Psoas muscle (tissue), 8 donors: ENCODE data around the gene GNPAT. TPM values are rescaled to one million over a fixed set of nuclear protein-coding genes. Genes with fewer than 3 reads are reported as not detected.

Experiments
- ATAC-seq, 4 donors: fragments of 200-7000 bp; cut with Tn5 transposase; one replicate each; pipeline ENCODE4 v1.9.1; 2020; ENCODE audit warnings: moderate library complexity in 3 of 4, mild to moderate bottlenecking in 2 of 4
- DNase-seq, 2 donors: peaks; one replicate each; pipeline ENCODE4 v3.0.0-alpha.2; 2020
- H3K27ac ChIP-seq: fragments of 200-600 bp; one replicate; pipeline ENCODE4 v1.8.0; 2022
- H3K27me3 ChIP-seq, 3 donors: fragments of 200-600 bp in 1 of 3; one replicate each; pipeline versions ENCODE4 v1.6.1 to v1.8.0; 2013 to 2022; ENCODE audit warnings: low read length in 2 of 3, mild to moderate bottlenecking in 2 of 3, moderate library complexity in 1 of 3; ENCODE audit not compliant: insufficient read depth in 3 of 3
- H3K36me3 ChIP-seq, 2 donors: fragments of 200-600 bp in 1 of 2; one replicate each; pipeline versions ENCODE4 v1.6.1 to v1.8.0; 2013 to 2022; ENCODE audit warnings: low read depth in 1 of 2, mild to moderate bottlenecking in 1 of 2, moderate library complexity in 1 of 2; ENCODE audit not compliant: insufficient read depth in 1 of 2
- H3K4me1 ChIP-seq: fragments of 200-600 bp; one replicate; pipeline ENCODE4 v1.8.0; 2022
- H3K4me3 ChIP-seq: fragments of 200-600 bp; one replicate; pipeline ENCODE4 v1.8.0; 2022; ENCODE audit warnings: mild to moderate bottlenecking
- H3K9me3 ChIP-seq: fragments of 200-600 bp; one replicate; pipeline ENCODE4 v1.8.0; 2022
- CTCF ChIP-seq: fragments of 200-600 bp; IDR thresholded peaks from one replicate; pipeline ENCODE4 v1.8.0; 2022; ENCODE audit warnings: antibody characterized with exemption
- WGBS, 3 donors: extraction: QIAGEN DNeasy Blood & Tissue Kit; methylation state at CpG; one replicate each; pipeline versions ENCODE4 v1.1.6 to v1.1.7; 2013; 5-methylcytosine and 5-hydroxymethylcytosine counted together
- intact Hi-C, 2 donors: fragments of 100-400 bp; cut with DNase I; formaldehyde crosslinking; loops; one replicate each; pipeline versions ENCODE4 v1.11.0 to v1.14.2; 2022
- polyA plus RNA-seq, 3 donors: library from polyadenylated mRNA; stranded (reverse); fragments of 200-250 nt; gene quantifications; one replicate each; pipeline ENCODE4 v1.2.3, GENCODE V29; 2013
- total RNA-seq, 4 donors: library from RNA; stranded (reverse); fragmentation: NEBNext Ultra II Directional in 2 of 4; extraction: Animal tissue kit (Norgen Biotek cat#: 25700) in 2 of 4; gene quantifications; one replicate each; pipeline versions ENCODE4 v1.2.1 to v1.2.4, GENCODE V29; 2021 to 2023
- donor health status: healthy with polysubstance abuse.
- donor health status: DM: no; HTN: no; CAD: no; lungs with moderate emphysema.
- donor health status: Bipolar disorder and iron deficiency.
- donor health status: healthy.
- donor health status: DM: yes; HTN: yes; CAD: no.
- donor health status: DM: no; HTN: no; CAD: no.
- donor health status: DM: no; HTN: no; CAD: no.
- donor health status: DM: yes; HTN: yes; CAD: no.

The GNPAT gene
- total and polyA plus RNA-seq, 7 donors: 45.5 to 112 (median 70.9) TPM

- H3K4me1 ChIP-seq: peaks cover 36% of the 10 kb centered on the region
- peak overlapping the region; percentile 91 for H3K27ac ChIP-seq
- 27 to 43% (median 36%) methylated on average over 5 of the region's 5 CpGs for WGBS, 3 donors
- H3K9me3 ChIP-seq: no peaks in the 10 kb centered on the region
- peak overlapping the region; percentile 88 for H3K4me3 ChIP-seq
- H3K27me3 ChIP-seq: no peaks in the 10 kb centered on the region
- TF ChIP-seq CTCF: no peak
- intact Hi-C loops: loop anchor here (5.0 kb wide), 1 partner anchor 95 kb away; the partner anchor contains the start of genes EXOC8 (in 2 of the 2) and SPRTN (in 2 of the 2)
- peaks cover 0 to 17% of the 10 kb centered on the region in 2 donors for H3K36me3 ChIP-seq
- ATAC-seq (no peak), DNase-seq (no peak)
Measured at GRCh38 chr1:231242516-231243198, 1.6 kb downstream of the GNPAT start.

- no peaks in the 10 kb centered on the region for H3K9me3 ChIP-seq
- H3K27ac ChIP-seq: no peak overlapping the region
- ATAC-seq: no peak
- no peak for TF ChIP-seq CTCF
- H3K4me3 ChIP-seq: no peak overlapping the region
- H3K36me3 ChIP-seq: peaks cover 0 to 26% of the 10 kb centered on the region in 2 donors
- WGBS, 3 donors: 97 to 100% (median 99%) methylated on average over 1 of the region's 1 CpG
- H3K4me1 ChIP-seq: peaks cover 11% of the 10 kb centered on the region
- intact Hi-C loops: no loop called here
- H3K27me3 ChIP-seq: no peaks in the 10 kb centered on the region
- no peak for DNase-seq
Measured at GRCh38 chr1:231248778-231249177, 7.8 kb downstream of the GNPAT start.

- ATAC-seq: no peak
- no peak overlapping the region for H3K4me3 ChIP-seq
- 90 to 93% (median 92%) methylated on average over 3 of the region's 3 CpGs for WGBS, 3 donors
- intact Hi-C loops: no loop called here
- no peaks in the 10 kb centered on the region for H3K27me3 ChIP-seq
- no peak for DNase-seq
- H3K27ac ChIP-seq: no peak overlapping the region
- H3K9me3 ChIP-seq: no peaks in the 10 kb centered on the region
- TF ChIP-seq CTCF: no peak
- H3K36me3 ChIP-seq: peaks cover 4 to 58% of the 10 kb centered on the region in 2 donors
- no peaks in the 10 kb centered on the region for H3K4me1 ChIP-seq
Measured at GRCh38 chr1:231252336-231252735, 11.3 kb downstream of the GNPAT start.

- Histone ChIP-seq H3K4me1 (no peaks in the 10 kb centered on the region), H3K4me3 (no peak overlapping the region), H3K27ac (no peak overlapping the region), H3K27me3 (no peaks in the 10 kb centered on the region), H3K36me3 (peaks cover 20 to 94% of the 10 kb centered on the region in 2 donors), H3K9me3 (no peaks in the 10 kb centered on the region)
- WGBS, 3 donors: 86 to 93% (median 86%) methylated on average over 4 of the region's 4 CpGs
- TF ChIP-seq CTCF: no peak
- DNase-seq: no peak
- no peak for ATAC-seq
- intact Hi-C loops: no loop called here
Measured at GRCh38 chr1:231260351-231260750, 19.3 kb downstream of the GNPAT start.

GRCh38 chr1:231264642-231265041 lies 23.6 kb downstream of the GNPAT start:
- no peak for DNase-seq

More at GRCh38 chr1:231264642-231265041, 23.6 kb downstream of the GNPAT start:
- intact Hi-C loops: no loop called here
- no peaks in the 10 kb centered on the region for H3K9me3 ChIP-seq
- ATAC-seq: peak in 2 of 4 donors; percentile 67 to 74
- WGBS, 3 donors: 95 to 100% (median 96%) methylated on average over 1 of the region's 1 CpG
- no peaks in the 10 kb centered on the region for H3K27me3 ChIP-seq
- no peak overlapping the region for H3K27ac ChIP-seq
- H3K36me3 ChIP-seq: peaks cover 22 to 99% of the 10 kb centered on the region in 2 donors
- TF ChIP-seq CTCF: no peak
- no peaks in the 10 kb centered on the region for H3K4me1 ChIP-seq
- no peak overlapping the region for H3K4me3 ChIP-seq
